IMR-90 (cell line): ENCODE measurements around the gene ZC2HC1B. TPM values are rescaled to one million over a fixed set of nuclear protein-coding genes. Genes with fewer than 3 reads are reported as not detected.

Experiments
- ATAC-seq: fragments of 200-7000 bp; cut with Tn5 transposase; 2 replicates; pipeline ENCODE4 v1.9.1; 2020; ENCODE audit warnings: low read depth, mild to moderate bottlenecking, moderate library complexity
- BruUV-seq: library from RNA; stranded (reverse); fragments of 400-500 nt; replicated peaks from 2 replicates; lab custom pipeline; 2021; lab: Mats Ljungman, UMichigan
- CTCF ChIA-PET: fragments of 300-600 bp; formaldehyde crosslinking; extraction: SDS; loops from one replicate; lab custom pipeline; 2021; ENCODE audit warnings: antibody characterized with exemption; lab: Yijun Ruan, JAX
- POLR2A ChIA-PET: fragments of 300-600 bp; sonication (Branson Sonifier 250); formaldehyde crosslinking; loops from one replicate; lab custom pipeline; 2022; ENCODE audit warnings: antibody characterized with exemption; ENCODE audit not compliant: unreplicated experiment; lab: Charles Lee
- DNase-seq: peaks from one replicate; pipeline ENCODE4 v3.0.0; 2013
- H2AFZ ChIP-seq: replicated peaks from 2 replicates; pipeline ENCODE3; 2013; ENCODE audit warnings: low read length, mild to moderate bottlenecking; ENCODE audit not compliant: poor library complexity
- H2AK5ac ChIP-seq: 2 replicates; pipeline ENCODE4 v1.6.1; 2013; ENCODE audit warnings: low read depth, low read length, inconsistent platforms
- H2AK9ac ChIP-seq: replicated peaks from 2 replicates; pipeline ENCODE3; 2013; ENCODE audit warnings: mild to moderate bottlenecking, low read depth, low read length, moderate library complexity; ENCODE audit not compliant: poor library complexity
- H2BK120ac ChIP-seq: 2 replicates; pipeline ENCODE4 v1.6.1; 2013; ENCODE audit warnings: low read depth, low read length, inconsistent platforms
- H2BK15ac ChIP-seq: 3 replicates; pipeline ENCODE4 v1.6.1; 2013; ENCODE audit warnings: low read depth, low read length, inconsistent platforms
- H2BK20ac ChIP-seq: 2 replicates; pipeline ENCODE4 v1.6.1; 2013; ENCODE audit warnings: low read depth, mild to moderate bottlenecking, inconsistent platforms, low read length, moderate library complexity
- H2BK5ac ChIP-seq: 2 replicates; pipeline ENCODE4 v1.6.1; 2013; ENCODE audit warnings: mild to moderate bottlenecking, low read depth, low read length, inconsistent platforms; ENCODE audit not compliant: poor library complexity, severe bottlenecking
- H3K14ac ChIP-seq: replicated peaks from 2 replicates; pipeline ENCODE4 v1.6.1; 2013; ENCODE audit warnings: low read depth, low read length, inconsistent platforms
- H3K18ac ChIP-seq: 2 replicates; pipeline ENCODE4 v1.6.1; 2013; ENCODE audit warnings: low read depth, low read length, control low read depth
- H3K23ac ChIP-seq: 2 replicates; pipeline ENCODE4 v1.6.1; 2013; ENCODE audit warnings: low read depth, low read length, inconsistent platforms
- H3K27ac ChIP-seq: 2 replicates; pipeline ENCODE4 v1.5.1; 2013; ENCODE audit warnings: mild to moderate bottlenecking, control low read depth, low read length; ENCODE audit not compliant: insufficient read depth
- H3K27me3 ChIP-seq: 2 replicates; pipeline ENCODE4 v1.6.1; 2013; ENCODE audit warnings: low read length; ENCODE audit not compliant: control insufficient read depth, insufficient read depth
- H3K36me3 ChIP-seq: 2 replicates; pipeline ENCODE4 v1.6.1; 2013; ENCODE audit warnings: low read length, mixed read lengths; ENCODE audit not compliant: control insufficient read depth, insufficient read depth
- H3K4ac ChIP-seq: 2 replicates; pipeline ENCODE4 v1.6.1; 2013; ENCODE audit warnings: low read depth, low read length, inconsistent platforms
- H3K4me1 ChIP-seq: 2 replicates; pipeline ENCODE4 v1.6.1; 2013; ENCODE audit warnings: low read length, mixed read lengths; ENCODE audit not compliant: control insufficient read depth, insufficient read depth
- H3K4me2 ChIP-seq: 2 replicates; pipeline ENCODE4 v1.6.1; 2013; ENCODE audit warnings: low read depth, mild to moderate bottlenecking, control low read depth, low read length, moderate library complexity
- H3K4me3 ChIP-seq: 2 replicates; pipeline ENCODE4 v1.5.1; 2013; ENCODE audit warnings: low read depth, mild to moderate bottlenecking, control low read depth, low read length, moderate library complexity; ENCODE audit not compliant: insufficient read depth
- H3K56ac ChIP-seq: 2 replicates; pipeline ENCODE4 v1.6.1; 2013; ENCODE audit warnings: low read length, inconsistent platforms; ENCODE audit not compliant: insufficient read depth; ENCODE audit errors: extremely low read depth
- H3K79me1 ChIP-seq, 2 experiments: 2 replicates each; pipeline ENCODE4 v1.6.1; 2013; ENCODE audit warnings: low read length in 2 of 2, inconsistent platforms in 1 of 2, low read depth in 1 of 2
- H3K9ac ChIP-seq: 2 replicates; pipeline ENCODE4 v1.6.1; 2013; ENCODE audit warnings: low read depth, low read length, control low read depth
- H3K9me1 ChIP-seq: 2 replicates; pipeline ENCODE4 v1.6.1; 2013; ENCODE audit warnings: low read length, inconsistent platforms; ENCODE audit not compliant: insufficient read depth
- H3K9me3 ChIP-seq: 2 replicates; pipeline ENCODE4 v1.6.1; 2013; ENCODE audit warnings: low read length; ENCODE audit not compliant: control insufficient read depth, insufficient read depth
- H4K20me1 ChIP-seq: 2 replicates; pipeline ENCODE4 v1.6.1; 2013; ENCODE audit warnings: low read length, inconsistent platforms; ENCODE audit not compliant: insufficient read depth
- H4K5ac ChIP-seq: 2 replicates; pipeline ENCODE4 v1.6.1; 2013; ENCODE audit warnings: mild to moderate bottlenecking, low read depth, low read length, control low read depth
- H4K8ac ChIP-seq, 2 experiments: 2 replicates each; pipeline ENCODE4 v1.6.1; 2013; ENCODE audit warnings: low read depth in 2 of 2, low read length in 2 of 2, control low read depth in 1 of 2, inconsistent platforms in 1 of 2
- H4K91ac ChIP-seq: 2 replicates; pipeline ENCODE4 v1.6.1; 2013; ENCODE audit warnings: low read depth, low read length, inconsistent platforms; ENCODE audit not compliant: insufficient read depth
- BHLHE40 ChIP-seq: fragments of 150-350 bp; IDR thresholded peaks from 2 replicates; pipeline ENCODE4 v1.6.1; 2016; ENCODE audit warnings: mild to moderate bottlenecking, low read depth, low read length
- CEBPB ChIP-seq: IDR thresholded peaks from 2 replicates; pipeline ENCODE4 v1.6.1; 2012; ENCODE audit warnings: low read depth, low read length, improper control_type of control experiment
- CHD1 ChIP-seq: IDR thresholded peaks from 2 replicates; pipeline ENCODE4 v1.6.1; 2012; ENCODE audit warnings: low read depth, low read length, improper control_type of control experiment
- FOS ChIP-seq: fragments of 150-350 bp; IDR thresholded peaks from 2 replicates; pipeline ENCODE4 v1.6.1; 2016; ENCODE audit warnings: low read depth, low read length
- MXI1 ChIP-seq: IDR thresholded peaks from 2 replicates; pipeline ENCODE4 v1.6.1; 2012; ENCODE audit warnings: low read depth, mild to moderate bottlenecking, low read length, moderate library complexity, borderline replicate concordance
- NFE2L2 ChIP-seq: fragments of 150-350 bp; IDR thresholded peaks from 2 replicates; pipeline ENCODE4 v1.6.1; 2016; ENCODE audit warnings: low read depth, mild to moderate bottlenecking, low read length
- RAD21 ChIP-seq: IDR thresholded peaks from 2 replicates; pipeline ENCODE4 v1.6.1; 2012; ENCODE audit warnings: low read length, improper control_type of control experiment
- SMC3 ChIP-seq: fragments of 150-350 bp; IDR thresholded peaks from 2 replicates; pipeline ENCODE4 v1.6.1; 2016; ENCODE audit warnings: low read depth, mild to moderate bottlenecking, antibody characterized with exemption, low read length, moderate library complexity
- WGBS, 2 experiments: methylation state at CpG; one replicate each; pipeline versions ENCODE4 v1.1.5 to v1.1.7; 2013; ENCODE audit warnings: missing lambda C conversion rate in 2 of 2; ENCODE audit not compliant: insufficient read length in 1 of 2; ENCODE audit errors: extremely low coverage in 2 of 2; 5-methylcytosine and 5-hydroxymethylcytosine counted together
- dilution Hi-C: fragments of 300-500 bp; cut with HindIII; formaldehyde crosslinking; loops from one replicate; pipeline ENCODE4 v1.14.3; 2018; ENCODE audit warnings: low sequenced_read_pairs; ENCODE audit not compliant: unreplicated experiment
- in situ Hi-C: fragments of 300-500 bp; cut with MboI; formaldehyde crosslinking; loops from 3 replicates; pipeline ENCODE4 v1.14.3; 2019; ENCODE audit warnings: low sequenced_read_pairs, inconsistent platforms, mixed read lengths
- intact Hi-C: fragments of 100-400 bp; cut with micrococcal nuclease; formaldehyde crosslinking; loops from 2 replicates; pipeline ENCODE4 v1.10.0; 2022
- polyA plus RNA-seq, 3 experiments: library from polyadenylated mRNA; depleted of rRNA; stranded (reverse); fragments of >200 nt; gene quantifications; 2 replicates each; pipeline ENCODE4 v1.2.3, GENCODE V29; 2012; ENCODE audit warnings: low replicate concordance in 1 of 3
- total RNA-seq: library from RNA; depleted of rRNA; stranded (reverse); fragments of >200 nt; gene quantifications from 2 replicates; pipeline ENCODE4 v1.2.3, GENCODE V29; 2012
- TF ChIP-seq, protein P1 (sequence below): fragments of 150-350 bp; IDR thresholded peaks from 2 replicates; pipeline ENCODE4 v1.6.1; 2016; ENCODE audit warnings: low read depth, mild to moderate bottlenecking, low read length, moderate library complexity, borderline replicate concordance
- TF ChIP-seq, protein P2 (sequence below): conservative IDR thresholded peaks from 2 replicates; pipeline ENCODE4 v1.5.1; 2012; ENCODE audit warnings: mild to moderate bottlenecking, low read depth, low read length, improper control_type of control experiment

The ZC2HC1B gene
- total and polyA plus RNA-seq, 2 of the 4 experiments (the other 2 are of a cell fraction): not detected

DNA sequence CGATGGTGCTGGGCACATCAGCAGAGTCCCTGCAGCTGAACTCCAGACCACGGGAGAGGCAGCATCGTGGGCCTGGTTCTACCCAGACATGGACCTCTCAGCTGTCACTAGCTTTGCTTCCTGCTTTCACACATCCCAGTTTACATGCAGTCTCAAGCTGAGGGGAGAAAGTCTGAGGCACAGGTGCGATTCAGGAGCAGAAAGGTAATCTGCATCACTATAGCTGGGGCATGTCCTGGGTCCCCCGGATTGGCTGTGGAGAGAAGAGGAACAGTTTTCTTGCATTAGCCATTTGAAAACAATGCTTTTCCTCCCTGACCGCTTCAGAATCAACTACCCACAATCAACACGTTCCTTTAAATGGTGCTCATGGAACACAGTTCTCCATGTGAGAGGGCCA lies 83.9 kb downstream of the ZC2HC1B start:
- H2BK15ac ChIP-seq: no peak overlapping the region
- H3K27me3 ChIP-seq: 0 out of 2 replicates have a peak, but pooled peaks cover 2% of the 10 kb centered on the region
- no peak overlapping the region for H3K23ac ChIP-seq
- no peak overlapping the region for H3K27ac ChIP-seq
- no peaks in the 10 kb centered on the region for H3K9me1 ChIP-seq
- DNase-seq (no peak), ATAC-seq (no peak)
- in situ Hi-C loops (no loop called here), dilution Hi-C loops (no loop called here), intact Hi-C loops (loop anchor here (10.0 kb wide), 1 partner anchor 257 kb away; no protein-coding TSS in a partner anchor)
- no peaks in the 10 kb centered on the region for H4K20me1 ChIP-seq
- no peak overlapping the region for H2AFZ ChIP-seq
- H3K18ac ChIP-seq: no peak overlapping the region
- WGBS, 2 experiments: 80% methylated on average over 2 of the region's 7 CpGs; no CpG with 5 or more reads in 1 of the 2 experiments
- H2BK20ac ChIP-seq: no peak overlapping the region
- ChIA-PET POLR2A (no interaction called here), CTCF (no interaction called here)
- H2AK9ac ChIP-seq: no peak overlapping the region
- H2BK120ac ChIP-seq: no peak overlapping the region
- no peak overlapping the region for H3K4ac ChIP-seq
- H3K4me3 ChIP-seq: no peak overlapping the region
- BruUV-seq: no TSS peak
- H2BK5ac ChIP-seq: no peak overlapping the region
- H3K79me1 ChIP-seq: no peaks in the 10 kb centered on the region
- TF ChIP-seq, protein P1, sequence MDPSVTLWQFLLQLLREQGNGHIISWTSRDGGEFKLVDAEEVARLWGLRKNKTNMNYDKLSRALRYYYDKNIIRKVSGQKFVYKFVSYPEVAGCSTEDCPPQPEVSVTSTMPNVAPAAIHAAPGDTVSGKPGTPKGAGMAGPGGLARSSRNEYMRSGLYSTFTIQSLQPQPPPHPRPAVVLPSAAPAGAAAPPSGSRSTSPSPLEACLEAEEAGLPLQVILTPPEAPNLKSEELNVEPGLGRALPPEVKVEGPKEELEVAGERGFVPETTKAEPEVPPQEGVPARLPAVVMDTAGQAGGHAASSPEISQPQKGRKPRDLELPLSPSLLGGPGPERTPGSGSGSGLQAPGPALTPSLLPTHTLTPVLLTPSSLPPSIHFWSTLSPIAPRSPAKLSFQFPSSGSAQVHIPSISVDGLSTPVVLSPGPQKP: no peak
- TF ChIP-seq NFE2L2 (no peak), MXI1 (no peak), CHD1 (no peak), RAD21 (no peak), SMC3 (no peak), CEBPB (no peak), BHLHE40 (no peak), FOS (no peak)
- TF ChIP-seq, protein P2, sequence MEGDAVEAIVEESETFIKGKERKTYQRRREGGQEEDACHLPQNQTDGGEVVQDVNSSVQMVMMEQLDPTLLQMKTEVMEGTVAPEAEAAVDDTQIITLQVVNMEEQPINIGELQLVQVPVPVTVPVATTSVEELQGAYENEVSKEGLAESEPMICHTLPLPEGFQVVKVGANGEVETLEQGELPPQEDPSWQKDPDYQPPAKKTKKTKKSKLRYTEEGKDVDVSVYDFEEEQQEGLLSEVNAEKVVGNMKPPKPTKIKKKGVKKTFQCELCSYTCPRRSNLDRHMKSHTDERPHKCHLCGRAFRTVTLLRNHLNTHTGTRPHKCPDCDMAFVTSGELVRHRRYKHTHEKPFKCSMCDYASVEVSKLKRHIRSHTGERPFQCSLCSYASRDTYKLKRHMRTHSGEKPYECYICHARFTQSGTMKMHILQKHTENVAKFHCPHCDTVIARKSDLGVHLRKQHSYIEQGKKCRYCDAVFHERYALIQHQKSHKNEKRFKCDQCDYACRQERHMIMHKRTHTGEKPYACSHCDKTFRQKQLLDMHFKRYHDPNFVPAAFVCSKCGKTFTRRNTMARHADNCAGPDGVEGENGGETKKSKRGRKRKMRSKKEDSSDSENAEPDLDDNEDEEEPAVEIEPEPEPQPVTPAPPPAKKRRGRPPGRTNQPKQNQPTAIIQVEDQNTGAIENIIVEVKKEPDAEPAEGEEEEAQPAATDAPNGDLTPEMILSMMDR: no peak
- H3K4me2 ChIP-seq: no peak overlapping the region
- peaks cover 16% of the 10 kb centered on the region for H3K36me3 ChIP-seq
- no peak overlapping the region for H4K8ac ChIP-seq
- no peak overlapping the region for H4K5ac ChIP-seq
- no peaks in the 10 kb centered on the region for H3K4me1 ChIP-seq
- H4K91ac ChIP-seq: no peak overlapping the region
- no peak overlapping the region for H3K9ac ChIP-seq
- H3K56ac ChIP-seq: no peak overlapping the region
- H3K9me3 ChIP-seq: no peaks in the 10 kb centered on the region
- no peak overlapping the region for H2AK5ac ChIP-seq
- no peak overlapping the region for H3K14ac ChIP-seq
